Suprapubic skin (tissue), 4 donors: ENCODE data around the gene MGAT5.

Experiments used
- CTCF ChIP-seq, 2 donors: fragments of 200-600 bp in 1 of 2; fragments of 450-650 bp in 1 of 2; sonication (generic) in 1 of 2; IDR thresholded peaks; one replicate each; pipeline ENCODE4 v1.5.1; 2016 to 2019; ENCODE audit warnings: antibody characterized with exemption in 2 of 2, mild to moderate bottlenecking in 1 of 2, moderate library complexity in 1 of 2
- EP300 ChIP-seq: sonication (generic); formaldehyde crosslinking; IDR thresholded peaks from one replicate; pipeline ENCODE4 v1.6.1; 2017; ENCODE audit warnings: antibody characterized with exemption
- POLR2A ChIP-seq, 2 donors: fragments of 450-650 bp; IDR thresholded peaks; one replicate each; pipeline ENCODE4 v1.6.1; 2017; ENCODE audit warnings: antibody characterized with exemption in 2 of 2, mild to moderate bottlenecking in 2 of 2, moderate library complexity in 2 of 2
- POLR2AphosphoS5 ChIP-seq, 3 donors: sonication (generic); formaldehyde crosslinking; IDR thresholded peaks; one replicate each; pipeline ENCODE4 v1.6.1; 2017; ENCODE audit warnings: antibody characterized with exemption in 3 of 3

GRCh38 chr2:134279417-134279816 is 25.5 kb downstream of the MGAT5 start:
- TF ChIP-seq POLR2A (IDR thresholded peaks at IDR 0.05) (no peak), CTCF (IDR thresholded peaks at IDR 0.05) (no peak), POLR2AphosphoS5 (IDR thresholded peaks at IDR 0.05) (no peak), EP300 (no peak)
